ENCODE measurements around the gene KLF5. TPM values are rescaled to one million over a fixed set of nuclear protein-coding genes. Genes with fewer than 3 reads are reported as not detected.

The KLF5 gene
- total and polyA plus RNA-seq, 10 of the 15 experiments (the other 5 are each of a cell fraction or from before 2014, with no cell fraction given) = 0.43 to 5.2 (median 1.0) TPM

DNA sequence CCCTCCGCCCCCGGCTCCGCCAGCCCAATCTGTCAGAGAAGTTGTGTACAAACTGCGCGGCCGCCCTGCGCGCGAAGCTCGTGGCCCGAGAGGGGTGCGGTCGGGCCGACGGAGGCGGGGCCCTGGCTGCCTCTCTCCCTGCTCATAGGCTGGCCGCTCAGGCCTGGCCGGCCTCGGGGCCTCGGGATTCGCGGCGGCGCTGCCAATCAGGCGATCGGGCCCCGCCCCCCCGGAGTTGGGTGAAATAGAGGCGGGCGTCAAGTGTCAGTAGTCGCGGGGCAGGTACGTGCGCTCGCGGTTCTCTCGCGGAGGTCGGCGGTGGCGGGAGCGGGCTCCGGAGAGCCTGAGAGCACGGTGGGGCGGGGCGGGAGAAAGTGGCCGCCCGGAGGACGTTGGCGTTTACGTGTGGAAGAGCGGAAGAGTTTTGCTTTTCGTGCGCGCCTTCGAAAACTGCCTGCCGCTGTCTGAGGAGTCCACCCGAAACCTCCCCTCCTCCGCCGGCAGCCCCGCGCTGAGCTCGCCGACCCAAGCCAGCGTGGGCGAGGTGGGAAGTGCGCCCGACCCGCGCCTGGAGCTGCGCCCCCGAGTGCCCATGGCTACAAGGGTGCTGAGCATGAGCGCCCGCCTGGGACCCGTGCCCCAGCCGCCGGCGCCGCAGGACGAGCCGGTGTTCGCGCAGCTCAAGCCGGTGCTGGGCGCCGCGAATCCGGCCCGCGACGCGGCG is at the start of gene KLF5 (continued):
- TF ChIP-seq CHD2 (IDR thresholded peaks at IDR 0.05; ENCODE audit: borderline replicate concordance, low read depth, low read length) (peak; percentile 88), BMI1 (IDR thresholded peaks at IDR 0.05; ENCODE audit: borderline replicate concordance) (no peak; the same call in none of the 2 replicates), EGR1 (IDR thresholded peaks at IDR 0.05; ENCODE audit: borderline replicate concordance in 1 of 2, low read depth in 2 of 2, low read length in 2 of 2) (peak in 1 of 2 experiments; percentile 62; a peak in 1 of 3 replicates), RBBP5 (conservative IDR thresholded peaks at IDR 0.05) (no peak), NRF1 (conservative IDR thresholded peaks at IDR 0.05; ENCODE audit: low read depth, low read length) (peak; percentile 35), FOS (IDR thresholded peaks at IDR 0.05; ENCODE audit: borderline replicate concordance, extremely low read depth, insufficient read length) (peak; percentile 77), SRF (IDR thresholded peaks at IDR 0.05; ENCODE audit: low read depth in 2 of 2, low read length in 2 of 2) (no peak), MLLT1 (IDR thresholded peaks at IDR 0.05) (no peak), SMARCA5 (IDR thresholded peaks at IDR 0.05) (no peak), NFYB (IDR thresholded peaks at IDR 0.05; ENCODE audit: insufficient read depth, low read depth, low read length) (peak; percentile 96), BHLHE40 (IDR thresholded peaks at IDR 0.05; ENCODE audit: borderline replicate concordance in 1 of 2, low read depth in 2 of 2, low read length in 1 of 2) (peak; percentile 33 to 45; a peak in 2 of 4 replicates), NKRF (conservative IDR thresholded peaks at IDR 0.05) (no peak), HDGF (IDR thresholded peaks at IDR 0.05) (peak; percentile 40; the same call in 1 of the 2 replicates), PAX8 (IDR thresholded peaks at IDR 0.05) (no peak), ZNF274 (IDR thresholded peaks at IDR 0.05; ENCODE audit: insufficient read depth, insufficient read length) (no peak), GATAD2B (conservative IDR thresholded peaks at IDR 0.05; ENCODE audit: low read depth) (peak; percentile 70; the same call in 1 of the 2 replicates), IRF3 (IDR thresholded peaks at IDR 0.05) (peak; percentile 94)
- TF ChIP-seq, protein P1, sequence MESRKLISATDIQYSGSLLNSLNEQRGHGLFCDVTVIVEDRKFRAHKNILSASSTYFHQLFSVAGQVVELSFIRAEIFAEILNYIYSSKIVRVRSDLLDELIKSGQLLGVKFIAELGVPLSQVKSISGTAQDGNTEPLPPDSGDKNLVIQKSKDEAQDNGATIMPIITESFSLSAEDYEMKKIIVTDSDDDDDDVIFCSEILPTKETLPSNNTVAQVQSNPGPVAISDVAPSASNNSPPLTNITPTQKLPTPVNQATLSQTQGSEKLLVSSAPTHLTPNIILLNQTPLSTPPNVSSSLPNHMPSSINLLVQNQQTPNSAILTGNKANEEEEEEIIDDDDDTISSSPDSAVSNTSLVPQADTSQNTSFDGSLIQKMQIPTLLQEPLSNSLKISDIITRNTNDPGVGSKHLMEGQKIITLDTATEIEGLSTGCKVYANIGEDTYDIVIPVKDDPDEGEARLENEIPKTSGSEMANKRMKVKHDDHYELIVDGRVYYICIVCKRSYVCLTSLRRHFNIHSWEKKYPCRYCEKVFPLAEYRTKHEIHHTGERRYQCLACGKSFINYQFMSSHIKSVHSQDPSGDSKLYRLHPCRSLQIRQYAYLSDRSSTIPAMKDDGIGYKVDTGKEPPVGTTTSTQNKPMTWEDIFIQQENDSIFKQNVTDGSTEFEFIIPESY (IDR thresholded peaks at IDR 0.05) = no peak
- TF ChIP-seq, protein P2, sequence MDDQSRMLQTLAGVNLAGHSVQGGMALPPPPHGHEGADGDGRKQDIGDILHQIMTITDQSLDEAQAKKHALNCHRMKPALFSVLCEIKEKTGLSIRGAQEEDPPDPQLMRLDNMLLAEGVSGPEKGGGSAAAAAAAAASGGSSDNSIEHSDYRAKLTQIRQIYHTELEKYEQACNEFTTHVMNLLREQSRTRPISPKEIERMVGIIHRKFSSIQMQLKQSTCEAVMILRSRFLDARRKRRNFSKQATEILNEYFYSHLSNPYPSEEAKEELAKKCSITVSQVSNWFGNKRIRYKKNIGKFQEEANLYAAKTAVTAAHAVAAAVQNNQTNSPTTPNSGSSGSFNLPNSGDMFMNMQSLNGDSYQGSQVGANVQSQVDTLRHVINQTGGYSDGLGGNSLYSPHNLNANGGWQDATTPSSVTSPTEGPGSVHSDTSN (IDR thresholded peaks at IDR 0.05; ENCODE audit: insufficient replicate concordance, low read depth, low read length) = peak; percentile 98

All from GM12878 (cell line).